ENCODE results near the gene STK17B.

STK17B gene

GRCh38 chr2:196101325-196101991 is 69.9 kb downstream of the STK17B start:
- no peak overlapping the region for H3K9ac ChIP-seq (ENCODE audit: low read length)
- no peak overlapping the region for H3K4me2 ChIP-seq (ENCODE audit: low read depth, low read length, poor library complexity, severe bottlenecking)
- no peaks in the 10 kb centered on the region for H3K9me3 ChIP-seq (ENCODE audit: insufficient read depth, low read length)
- H3K9me2 ChIP-seq (replicated peaks; ENCODE audit: insufficient read depth, low read length) = no peaks in the 10 kb centered on the region
- no peaks in the 10 kb centered on the region for H3K27me3 ChIP-seq (ENCODE audit: low read length)
- no peaks in the 10 kb centered on the region for H4K20me1 ChIP-seq (ENCODE audit: low read depth, low read length)
- H3K27ac ChIP-seq (ENCODE audit: low read depth, low read length) = no peak overlapping the region
- no peak overlapping the region for H3K4me3 ChIP-seq (ENCODE audit: insufficient read depth, low read length, poor library complexity, severe bottlenecking)
- TF ChIP-seq CTCF (IDR thresholded peaks at IDR 0.05; ENCODE audit: insufficient read depth, low read length, poor library complexity, severe bottlenecking) (no peak), EZH2phosphoT487 (conservative IDR thresholded peaks at IDR 0.05; ENCODE audit: low read length) (no peak)
- no peaks in the 10 kb centered on the region for H3K36me3 ChIP-seq (ENCODE audit: low read length)
- no peak overlapping the region for H2AFZ ChIP-seq (ENCODE audit: low read depth, low read length, severe bottlenecking)
- H3K79me2 ChIP-seq (ENCODE audit: insufficient read depth, low read length) = no peaks in the 10 kb centered on the region
- H3F3A ChIP-seq (ENCODE audit: insufficient read depth) = no peaks in the 10 kb centered on the region

GRCh38 chr2:196099916-196100315 is 71.5 kb downstream of the STK17B start:
- Histone ChIP-seq H3K9me2 (replicated peaks; ENCODE audit: insufficient read depth, low read length) (no peaks in the 10 kb centered on the region), H4K20me1 (ENCODE audit: low read depth, low read length) (no peaks in the 10 kb centered on the region), H3K4me3 (ENCODE audit: insufficient read depth, low read length, poor library complexity, severe bottlenecking) (no peak overlapping the region), H3K4me2 (ENCODE audit: low read depth, low read length, poor library complexity, severe bottlenecking) (no peak overlapping the region), H3K27me3 (ENCODE audit: low read length) (no peaks in the 10 kb centered on the region), H3K79me2 (ENCODE audit: insufficient read depth, low read length) (no peaks in the 10 kb centered on the region), H3K9me3 (ENCODE audit: insufficient read depth, low read length) (no peaks in the 10 kb centered on the region), H3F3A (ENCODE audit: insufficient read depth) (no peaks in the 10 kb centered on the region), H3K27ac (ENCODE audit: low read depth, low read length) (no peak overlapping the region), H3K36me3 (ENCODE audit: low read length) (no peaks in the 10 kb centered on the region), H2AFZ (ENCODE audit: low read depth, low read length, severe bottlenecking) (no peak overlapping the region), H3K9ac (ENCODE audit: low read length) (no peak overlapping the region)
- TF ChIP-seq CTCF (IDR thresholded peaks at IDR 0.05; ENCODE audit: insufficient read depth, low read length, poor library complexity, severe bottlenecking) = no peak
- no peak for TF ChIP-seq EZH2phosphoT487 (conservative IDR thresholded peaks at IDR 0.05; ENCODE audit: low read length)

GRCh38 chr2:196097864-196098660 is 73.3 kb downstream of the STK17B start:
- H3K9me3 ChIP-seq (ENCODE audit: insufficient read depth, low read length) = no peaks in the 10 kb centered on the region
- no peaks in the 10 kb centered on the region for H4K20me1 ChIP-seq (ENCODE audit: low read depth, low read length)
- H3K27me3 ChIP-seq (ENCODE audit: low read length) = no peaks in the 10 kb centered on the region
- no peaks in the 10 kb centered on the region for H3F3A ChIP-seq (ENCODE audit: insufficient read depth)
- no peaks in the 10 kb centered on the region for H3K79me2 ChIP-seq (ENCODE audit: insufficient read depth, low read length)
- no peak overlapping the region for H3K4me2 ChIP-seq (ENCODE audit: low read depth, low read length, poor library complexity, severe bottlenecking)
- H3K4me3 ChIP-seq (ENCODE audit: insufficient read depth, low read length, poor library complexity, severe bottlenecking) = no peak overlapping the region
- no peaks in the 10 kb centered on the region for H3K36me3 ChIP-seq (ENCODE audit: low read length)
- no peak overlapping the region for H3K27ac ChIP-seq (ENCODE audit: low read depth, low read length)
- TF ChIP-seq CTCF (IDR thresholded peaks at IDR 0.05; ENCODE audit: insufficient read depth, low read length, poor library complexity, severe bottlenecking) (no peak), EZH2phosphoT487 (conservative IDR thresholded peaks at IDR 0.05; ENCODE audit: low read length) (no peak)
- H3K9me2 ChIP-seq (replicated peaks; ENCODE audit: insufficient read depth, low read length) = no peaks in the 10 kb centered on the region
- no peak overlapping the region for H3K9ac ChIP-seq (ENCODE audit: low read length)
- no peak overlapping the region for H2AFZ ChIP-seq (ENCODE audit: low read depth, low read length, severe bottlenecking)
